Germinal center (tissue), 1 donor: ENCODE measurements around the gene ZNRF2.

Experiments used
- DNase-seq: peaks from one replicate; pipeline ENCODE4 v3.0.0; 2012; ENCODE audit warnings: mixed read lengths, low spot score

Gene ZNRF2

DNA sequence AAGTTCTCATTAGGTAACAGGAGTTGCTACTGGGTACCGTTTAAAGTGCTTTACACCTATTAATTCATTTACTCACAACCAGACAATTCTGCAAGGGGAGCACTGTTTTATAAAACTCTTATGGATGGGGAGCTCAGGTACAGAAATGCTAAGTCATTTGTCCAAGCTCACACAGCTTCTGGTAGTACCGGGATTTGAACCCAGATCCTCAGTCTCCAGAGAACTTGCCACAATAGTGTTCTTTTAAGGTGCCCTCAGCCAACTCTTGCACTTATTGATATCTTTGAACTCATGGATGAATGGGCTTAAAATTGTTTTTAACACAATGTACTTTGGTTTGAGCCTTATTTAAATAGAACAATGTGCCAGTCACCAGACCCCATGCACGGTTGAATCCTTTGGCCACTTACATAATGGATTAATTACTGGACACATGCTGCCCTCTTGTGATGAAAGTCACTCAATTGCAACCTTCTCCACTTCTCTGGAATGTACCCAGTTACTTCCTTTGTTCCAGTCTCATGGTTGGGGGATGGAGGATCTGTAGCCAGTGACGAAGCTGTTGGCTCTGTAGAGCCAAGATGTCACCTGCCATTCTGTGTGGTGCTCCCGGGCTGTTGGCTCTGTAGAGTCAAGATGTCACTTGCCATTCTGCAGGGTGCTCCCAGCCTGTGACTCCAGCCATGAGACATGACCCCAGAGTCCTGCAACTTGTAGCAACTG, 128.5 kb downstream of the ZNRF2 start:
- no peak for DNase-seq

DNA sequence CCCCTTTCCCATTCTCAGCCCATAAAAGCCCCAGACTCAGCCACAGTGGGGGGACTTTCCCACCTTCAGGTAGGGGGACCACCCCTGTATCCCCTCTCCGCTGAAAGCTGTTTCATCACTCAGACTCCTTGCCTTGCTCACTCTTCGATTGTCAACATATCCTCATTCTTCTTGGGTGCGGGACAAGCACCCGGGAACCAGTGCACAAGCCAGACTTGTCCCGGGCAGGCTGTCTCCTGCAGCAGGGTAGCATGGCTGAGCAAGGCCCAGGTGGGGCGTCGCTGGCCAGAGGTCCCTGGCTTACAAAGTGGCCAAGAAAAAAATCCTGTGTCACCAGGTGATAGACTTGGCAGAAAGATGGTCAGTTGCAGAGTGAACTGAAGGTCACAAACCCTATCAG, 129.5 kb downstream of the ZNRF2 start:
- no peak for DNase-seq
